ENCODE data around the gene DDX6.
"Not testable (repeated sequence)": the region's sequence is repeated elsewhere in the genome, so short reads cannot be mapped to it uniquely, and the experiment has no call there.

DNA sequence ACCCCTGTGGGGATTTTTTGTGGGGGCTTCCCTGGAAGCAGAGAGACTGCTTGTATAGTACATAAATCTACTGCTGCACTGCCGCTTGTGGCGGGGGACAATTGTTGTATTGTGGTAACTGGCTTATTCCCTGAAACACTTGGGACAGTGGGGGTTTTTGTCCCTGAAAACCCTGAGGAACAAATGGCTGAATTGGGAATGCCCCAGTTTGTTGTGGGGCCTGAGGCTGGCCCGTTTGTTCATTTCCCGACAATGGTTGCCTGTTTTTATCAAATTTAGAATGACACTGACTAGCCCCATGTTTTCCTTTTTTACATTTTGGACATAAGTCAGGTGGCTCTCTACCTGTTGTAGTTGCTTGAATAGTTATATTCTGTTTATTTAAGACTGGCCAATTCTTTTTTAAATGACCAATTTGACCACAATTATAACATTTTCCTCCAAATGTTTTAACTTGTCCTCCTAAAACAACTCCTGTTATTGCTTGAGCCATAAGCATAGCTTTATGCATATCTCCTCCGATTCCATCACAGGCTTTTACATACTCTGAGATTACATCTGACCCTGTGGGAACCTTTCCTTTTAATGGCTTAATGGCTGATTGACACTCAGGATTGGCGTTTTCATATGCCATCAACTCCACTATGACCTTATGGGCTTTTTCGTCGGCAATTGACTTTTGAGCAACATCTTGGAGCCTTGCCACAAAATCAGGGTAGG is 63.8 kb downstream of the DDX6 start:
- TF ChIP-seq, protein P1, sequence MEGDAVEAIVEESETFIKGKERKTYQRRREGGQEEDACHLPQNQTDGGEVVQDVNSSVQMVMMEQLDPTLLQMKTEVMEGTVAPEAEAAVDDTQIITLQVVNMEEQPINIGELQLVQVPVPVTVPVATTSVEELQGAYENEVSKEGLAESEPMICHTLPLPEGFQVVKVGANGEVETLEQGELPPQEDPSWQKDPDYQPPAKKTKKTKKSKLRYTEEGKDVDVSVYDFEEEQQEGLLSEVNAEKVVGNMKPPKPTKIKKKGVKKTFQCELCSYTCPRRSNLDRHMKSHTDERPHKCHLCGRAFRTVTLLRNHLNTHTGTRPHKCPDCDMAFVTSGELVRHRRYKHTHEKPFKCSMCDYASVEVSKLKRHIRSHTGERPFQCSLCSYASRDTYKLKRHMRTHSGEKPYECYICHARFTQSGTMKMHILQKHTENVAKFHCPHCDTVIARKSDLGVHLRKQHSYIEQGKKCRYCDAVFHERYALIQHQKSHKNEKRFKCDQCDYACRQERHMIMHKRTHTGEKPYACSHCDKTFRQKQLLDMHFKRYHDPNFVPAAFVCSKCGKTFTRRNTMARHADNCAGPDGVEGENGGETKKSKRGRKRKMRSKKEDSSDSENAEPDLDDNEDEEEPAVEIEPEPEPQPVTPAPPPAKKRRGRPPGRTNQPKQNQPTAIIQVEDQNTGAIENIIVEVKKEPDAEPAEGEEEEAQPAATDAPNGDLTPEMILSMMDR (IDR thresholded peaks at IDR 0.05), result not testable (repeated sequence)
- TF ChIP-seq, protein P2, sequence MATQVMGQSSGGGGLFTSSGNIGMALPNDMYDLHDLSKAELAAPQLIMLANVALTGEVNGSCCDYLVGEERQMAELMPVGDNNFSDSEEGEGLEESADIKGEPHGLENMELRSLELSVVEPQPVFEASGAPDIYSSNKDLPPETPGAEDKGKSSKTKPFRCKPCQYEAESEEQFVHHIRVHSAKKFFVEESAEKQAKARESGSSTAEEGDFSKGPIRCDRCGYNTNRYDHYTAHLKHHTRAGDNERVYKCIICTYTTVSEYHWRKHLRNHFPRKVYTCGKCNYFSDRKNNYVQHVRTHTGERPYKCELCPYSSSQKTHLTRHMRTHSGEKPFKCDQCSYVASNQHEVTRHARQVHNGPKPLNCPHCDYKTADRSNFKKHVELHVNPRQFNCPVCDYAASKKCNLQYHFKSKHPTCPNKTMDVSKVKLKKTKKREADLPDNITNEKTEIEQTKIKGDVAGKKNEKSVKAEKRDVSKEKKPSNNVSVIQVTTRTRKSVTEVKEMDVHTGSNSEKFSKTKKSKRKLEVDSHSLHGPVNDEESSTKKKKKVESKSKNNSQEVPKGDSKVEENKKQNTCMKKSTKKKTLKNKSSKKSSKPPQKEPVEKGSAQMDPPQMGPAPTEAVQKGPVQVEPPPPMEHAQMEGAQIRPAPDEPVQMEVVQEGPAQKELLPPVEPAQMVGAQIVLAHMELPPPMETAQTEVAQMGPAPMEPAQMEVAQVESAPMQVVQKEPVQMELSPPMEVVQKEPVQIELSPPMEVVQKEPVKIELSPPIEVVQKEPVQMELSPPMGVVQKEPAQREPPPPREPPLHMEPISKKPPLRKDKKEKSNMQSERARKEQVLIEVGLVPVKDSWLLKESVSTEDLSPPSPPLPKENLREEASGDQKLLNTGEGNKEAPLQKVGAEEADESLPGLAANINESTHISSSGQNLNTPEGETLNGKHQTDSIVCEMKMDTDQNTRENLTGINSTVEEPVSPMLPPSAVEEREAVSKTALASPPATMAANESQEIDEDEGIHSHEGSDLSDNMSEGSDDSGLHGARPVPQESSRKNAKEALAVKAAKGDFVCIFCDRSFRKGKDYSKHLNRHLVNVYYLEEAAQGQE (IDR thresholded peaks at IDR 0.05; ENCODE audit: insufficient read depth in 1 of 2, low read depth in 2 of 2, low read length in 1 of 2), result not testable (repeated sequence)
- not testable (repeated sequence) for TF ChIP-seq TCF7L2 (IDR thresholded peaks at IDR 0.05; ENCODE audit: low read depth, low read length); POLR2AphosphoS5 (IDR thresholded peaks at IDR 0.05; ENCODE audit: low read depth, low read length); SIN3A (IDR thresholded peaks at IDR 0.05; ENCODE audit: borderline replicate concordance, insufficient read depth, low read depth, low read length)
